OCI-LY3 (cell line): ENCODE results near the gene CELF6.
A peak's percentile ranks its signal among the peaks of the same experiment; 100 is the strongest.

Experiments used
- H2AFZ ChIP-seq: fragments of 200-600, 300-600 bp; shearing (Covaris generic); 2 replicates; pipeline ENCODE4 v1.6.0; 2014; ENCODE audit warnings: antibody characterized with exemption, low read depth, low read length
- H3K27ac ChIP-seq: fragments of 200-600, 300-600 bp; sonication (generic); 2 replicates; pipeline ENCODE4 v1.5.1; 2014; ENCODE audit warnings: mild to moderate bottlenecking, low read length, moderate library complexity, mixed read lengths
- H3K27me3 ChIP-seq: fragments of 200-600, 300-600 bp; sonication (generic); 2 replicates; pipeline ENCODE4 v1.6.1; 2014; ENCODE audit warnings: low read depth, low read length, mixed read lengths
- H3K36me3 ChIP-seq: fragments of 200-600, 300-600 bp; sonication (generic); replicated peaks from 2 replicates; pipeline ENCODE3; 2014; ENCODE audit warnings: low read depth, low read length, mixed read lengths
- H3K4me1 ChIP-seq: fragments of 300-600, 200-600 bp; sonication (generic); 2 replicates; pipeline ENCODE4 v1.6.1; 2014; ENCODE audit warnings: low read length, mixed read lengths
- H3K4me2 ChIP-seq: fragments of 200-600, 300-600 bp; sonication (generic); 2 replicates; pipeline ENCODE4 v1.6.1; 2014; ENCODE audit warnings: low read length, mixed read lengths
- H3K4me3 ChIP-seq: fragments of 300-600, 200-600 bp; sonication (generic); 2 replicates; pipeline ENCODE4 v1.5.1; 2014; ENCODE audit warnings: antibody characterized with exemption, mild to moderate bottlenecking, low read length, moderate library complexity
- H3K79me2 ChIP-seq: fragments of 300-600, 200-600 bp; shearing (Covaris generic); 2 replicates; pipeline ENCODE4 v1.6.1; 2014; ENCODE audit warnings: mild to moderate bottlenecking, low read length, mixed read lengths
- H3K9ac ChIP-seq: fragments of 300-600, 200-600 bp; shearing (Covaris generic); 2 replicates; pipeline ENCODE4 v1.6.0; 2014; ENCODE audit warnings: mild to moderate bottlenecking, low read length, moderate library complexity
- H3K9me3 ChIP-seq: fragments of 200-600, 300-600 bp; shearing (Covaris generic); 2 replicates; pipeline ENCODE4 v1.6.1; 2014; ENCODE audit warnings: low read length, mixed read lengths; ENCODE audit not compliant: insufficient read depth
- H4K20me1 ChIP-seq: fragments of 200-600, 300-600 bp; sonication (generic); 2 replicates; pipeline ENCODE4 v1.6.1; 2016; ENCODE audit warnings: low read length, mixed read lengths; ENCODE audit not compliant: insufficient read depth
- CTCF ChIP-seq: fragments of 200-600, 300-600 bp; sonication (generic); IDR thresholded peaks from 2 replicates; pipeline ENCODE4 v1.5.1; 2014; ENCODE audit warnings: antibody characterized with exemption, low read length, low read depth
- EZH2phosphoT487 ChIP-seq: fragments of 200-600 bp; shearing (Covaris generic); IDR thresholded peaks from 2 replicates; pipeline ENCODE4 v1.6.1; 2018; ENCODE audit warnings: antibody characterized with exemption, mixed run types, low read depth

CELF6 gene

DNA sequence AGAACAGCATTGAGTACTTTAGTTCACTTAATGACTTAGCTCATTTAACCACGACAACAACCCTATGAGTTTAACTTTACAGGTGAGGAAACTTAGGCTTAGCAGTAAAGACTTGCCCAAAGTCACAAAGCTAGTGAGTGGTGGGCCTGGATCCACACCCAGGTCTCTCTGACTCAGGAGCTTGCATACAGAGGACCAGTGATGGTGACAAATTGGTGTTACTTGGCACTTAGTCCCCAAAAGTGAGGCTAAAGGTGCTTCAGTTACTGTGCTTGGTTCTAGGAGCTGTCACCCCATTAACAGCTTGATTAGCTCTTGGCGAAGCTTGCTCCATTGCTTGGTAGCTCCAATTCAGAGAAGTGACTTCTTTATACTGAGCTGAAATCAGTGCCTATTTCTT lies 6.1 kb downstream of the CELF6 start:
- H3K9me3 ChIP-seq, result no peaks in the 10 kb centered on the region
- TF ChIP-seq CTCF (no peak), EZH2phosphoT487 (no peak)
- no peaks in the 10 kb centered on the region for H3K79me2 ChIP-seq
- no peak overlapping the region for H2AFZ ChIP-seq
- H4K20me1 ChIP-seq, result no peaks in the 10 kb centered on the region
- H3K27me3 ChIP-seq, result peaks cover 12% of the 10 kb centered on the region
- H3K4me2 ChIP-seq, result no peak overlapping the region
- no peak overlapping the region for H3K27ac ChIP-seq
- no peaks in the 10 kb centered on the region for H3K36me3 ChIP-seq
- H3K4me1 ChIP-seq, result no peaks in the 10 kb centered on the region
- H3K9ac ChIP-seq, result no peak overlapping the region
- no peak overlapping the region for H3K4me3 ChIP-seq

DNA sequence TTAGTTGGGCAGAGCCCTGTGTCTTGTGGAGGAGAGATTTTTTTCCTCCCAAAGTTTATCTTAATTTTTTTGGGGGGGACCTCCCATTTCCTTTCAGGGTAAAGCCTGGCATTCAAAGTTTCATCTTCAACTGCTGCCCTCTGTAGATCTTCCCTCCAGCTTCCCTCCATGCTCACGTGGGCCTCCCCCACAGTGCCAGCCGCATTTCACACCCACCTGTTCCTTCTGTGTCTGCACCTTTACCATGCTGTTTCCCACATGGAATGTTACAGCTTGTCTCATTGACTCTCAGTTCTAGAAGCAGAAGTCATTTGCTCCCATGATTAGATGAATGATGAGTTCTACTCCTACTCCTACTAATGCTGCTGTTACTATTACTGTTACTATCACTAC lies 6.5 kb downstream of the CELF6 start:
- Histone ChIP-seq H3K36me3 (no peaks in the 10 kb centered on the region), H3K4me3 (no peak overlapping the region), H3K9me3 (no peaks in the 10 kb centered on the region), H3K4me2 (no peak overlapping the region), H2AFZ (no peak overlapping the region), H3K9ac (no peak overlapping the region), H3K27me3 (peaks cover 12% of the 10 kb centered on the region), H3K4me1 (no peaks in the 10 kb centered on the region), H3K27ac (no peak overlapping the region), H4K20me1 (no peaks in the 10 kb centered on the region), H3K79me2 (no peaks in the 10 kb centered on the region)
- TF ChIP-seq EZH2phosphoT487 (no peak), CTCF (no peak)

GRCh38 chr15:72312605-72313447 lies 7.1 kb downstream of the CELF6 start:
- H3K27ac ChIP-seq, result no peak overlapping the region
- TF ChIP-seq CTCF (peak; percentile 83), EZH2phosphoT487 (no peak)
- H3K27me3 ChIP-seq, result peaks cover 13% of the 10 kb centered on the region

GRCh38 chr15:72307026-72307425 lies 12.9 kb downstream of the CELF6 start:
- Histone ChIP-seq H2AFZ (no peak overlapping the region), H3K36me3 (no peaks in the 10 kb centered on the region), H3K9me3 (no peaks in the 10 kb centered on the region), H3K27me3 (peaks cover 9% of the 10 kb centered on the region; the same call in 1 of the 2 replicates), H3K27ac (no peak overlapping the region), H3K4me2 (no peak overlapping the region), H3K4me1 (no peaks in the 10 kb centered on the region), H3K4me3 (no peak overlapping the region), H3K9ac (no peak overlapping the region), H3K79me2 (no peaks in the 10 kb centered on the region), H4K20me1 (no peaks in the 10 kb centered on the region)
- no peak for TF ChIP-seq EZH2phosphoT487
- TF ChIP-seq CTCF, result no peak

More at GRCh38 chr15:72312605-72313447, 7.1 kb downstream of the CELF6 start:
- no peaks in the 10 kb centered on the region for H3K79me2 ChIP-seq
- no peaks in the 10 kb centered on the region for H3K4me1 ChIP-seq
- H3K4me2 ChIP-seq, result no peak overlapping the region
- no peak overlapping the region for H3K9ac ChIP-seq
- H3K9me3 ChIP-seq, result no peaks in the 10 kb centered on the region
- no peak overlapping the region for H2AFZ ChIP-seq
- no peaks in the 10 kb centered on the region for H3K36me3 ChIP-seq
- H3K4me3 ChIP-seq, result no peak overlapping the region
- H4K20me1 ChIP-seq, result no peaks in the 10 kb centered on the region
